GM18507 (cell line): ENCODE measurements around the gene FIBIN.
"Not testable (repeated sequence)": the region's sequence is repeated elsewhere in the genome, so short reads cannot be mapped to it uniquely, and the experiment has no call there.

Source experiments
- DNase-seq: peaks from one replicate; pipeline ENCODE4 v3.0.0; 2011; ENCODE audit warnings: low read depth; ENCODE audit not compliant: insufficient read length; ENCODE audit errors: extremely low spot score
- FAIRE-seq: peaks from 2 replicates; lab custom pipeline; 2011; peaks lifted over from hg19 to GRCh38; lab: Jason Lieb, UNC

The FIBIN gene

GRCh38 chr11:26974996-26975395 lies 18.9 kb upstream of the FIBIN start:
- DNase-seq (no peak), FAIRE-seq (no peak)

GRCh38 chr11:26976389-26976788 lies 17.5 kb upstream of the FIBIN start:
- DNase-seq (no peak), FAIRE-seq (no peak)

GRCh38 chr11:26977209-26977608 lies 16.7 kb upstream of the FIBIN start:
- FAIRE-seq, DNase-seq: not testable (repeated sequence)

GRCh38 chr11:26983645-26984044 lies 10.3 kb upstream of the FIBIN start:
- DNase-seq = no peak
- no peak for FAIRE-seq

GRCh38 chr11:26985470-26985869 lies 8.4 kb upstream of the FIBIN start:
- FAIRE-seq (no peak), DNase-seq (no peak)

GRCh38 chr11:26985943-26986342 lies 8.0 kb upstream of the FIBIN start:
- FAIRE-seq = no peak
- no peak for DNase-seq

- FAIRE-seq = no peak
- DNase-seq = no peak
These were observed 6.6 kb upstream of the FIBIN start for GRCh38 chr11:26987272-26987671.

GRCh38 chr11:26987731-26988130 lies 6.2 kb upstream of the FIBIN start:
- FAIRE-seq = no peak
- no peak for DNase-seq

- FAIRE-seq (no peak), DNase-seq (no peak)
These were observed 1.8 kb upstream of the FIBIN start for GRCh38 chr11:26992031-26992541.

GRCh38 chr11:26994631-26995095 lies 751 bp downstream of the FIBIN start:
- DNase-seq (no peak), FAIRE-seq (no peak)

GRCh38 chr11:26995701-26996460 lies 2.0 kb downstream of the FIBIN start:
- FAIRE-seq (no peak), DNase-seq (no peak)

GRCh38 chr11:26997378-26997777 lies 3.5 kb downstream of the FIBIN start:
- FAIRE-seq (no peak), DNase-seq (no peak)

- FAIRE-seq, DNase-seq: not testable (repeated sequence)
These were observed 7.3 kb downstream of the FIBIN start for GRCh38 chr11:27001136-27001730.

GRCh38 chr11:27002431-27002830 lies 8.5 kb downstream of the FIBIN start:
- FAIRE-seq (no peak), DNase-seq (no peak)

GRCh38 chr11:27002838-27003237 lies 8.9 kb downstream of the FIBIN start:
- FAIRE-seq = no peak
- DNase-seq = no peak

- DNase-seq (no peak), FAIRE-seq (no peak)
These were observed 10.2 kb downstream of the FIBIN start for GRCh38 chr11:27004103-27004502.

- FAIRE-seq (no peak), DNase-seq (no peak)
These were observed 15.1 kb downstream of the FIBIN start for GRCh38 chr11:27008811-27009535.

- DNase-seq = no peak
- no peak for FAIRE-seq
These were observed 17.8 kb downstream of the FIBIN start for GRCh38 chr11:27011560-27012233.

GRCh38 chr11:27012234-27012921 lies 18.5 kb downstream of the FIBIN start:
- FAIRE-seq (no peak), DNase-seq (no peak)
